GM12872 (cell line): Measurements from ENCODE around the gene SLC17A7.

ENCODE experiments used
- TF ChIP-seq, protein P1 (sequence below): IDR thresholded peaks from 3 replicates; pipeline ENCODE4 v1.5.1; 2011; ENCODE audit warnings: low read depth, mild to moderate bottlenecking, low read length, moderate library complexity; ENCODE audit not compliant: insufficient read depth

Gene SLC17A7

DNA sequence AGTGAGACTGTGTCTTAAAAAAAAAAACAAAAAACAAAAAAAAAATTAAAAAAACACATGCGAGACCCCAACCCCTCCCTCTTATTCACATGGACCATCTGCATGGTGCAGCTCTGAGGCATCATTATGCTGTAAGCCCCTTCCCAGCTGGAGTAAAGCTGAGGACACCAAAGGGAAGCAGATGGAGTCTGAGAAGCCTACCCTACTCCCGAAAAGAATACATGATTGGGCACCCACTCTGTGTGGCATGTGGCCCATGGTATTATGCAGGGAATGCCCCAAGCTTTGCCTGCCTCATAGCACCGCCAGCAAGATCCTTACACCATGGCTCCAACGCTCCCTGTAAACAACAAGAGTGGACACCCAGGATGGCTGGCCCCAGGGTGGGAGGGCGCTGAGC, 22.8 kb downstream of the SLC17A7 start:
- TF ChIP-seq, protein P1, sequence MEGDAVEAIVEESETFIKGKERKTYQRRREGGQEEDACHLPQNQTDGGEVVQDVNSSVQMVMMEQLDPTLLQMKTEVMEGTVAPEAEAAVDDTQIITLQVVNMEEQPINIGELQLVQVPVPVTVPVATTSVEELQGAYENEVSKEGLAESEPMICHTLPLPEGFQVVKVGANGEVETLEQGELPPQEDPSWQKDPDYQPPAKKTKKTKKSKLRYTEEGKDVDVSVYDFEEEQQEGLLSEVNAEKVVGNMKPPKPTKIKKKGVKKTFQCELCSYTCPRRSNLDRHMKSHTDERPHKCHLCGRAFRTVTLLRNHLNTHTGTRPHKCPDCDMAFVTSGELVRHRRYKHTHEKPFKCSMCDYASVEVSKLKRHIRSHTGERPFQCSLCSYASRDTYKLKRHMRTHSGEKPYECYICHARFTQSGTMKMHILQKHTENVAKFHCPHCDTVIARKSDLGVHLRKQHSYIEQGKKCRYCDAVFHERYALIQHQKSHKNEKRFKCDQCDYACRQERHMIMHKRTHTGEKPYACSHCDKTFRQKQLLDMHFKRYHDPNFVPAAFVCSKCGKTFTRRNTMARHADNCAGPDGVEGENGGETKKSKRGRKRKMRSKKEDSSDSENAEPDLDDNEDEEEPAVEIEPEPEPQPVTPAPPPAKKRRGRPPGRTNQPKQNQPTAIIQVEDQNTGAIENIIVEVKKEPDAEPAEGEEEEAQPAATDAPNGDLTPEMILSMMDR = no peak

- TF ChIP-seq, protein P1 = no peak
Measured at GRCh38 chr19:49417088-49417487, 24.2 kb downstream of the SLC17A7 start.

GRCh38 chr19:49415810-49416200, 25.5 kb downstream of the SLC17A7 start:
- TF ChIP-seq, protein P1 = no peak

DNA sequence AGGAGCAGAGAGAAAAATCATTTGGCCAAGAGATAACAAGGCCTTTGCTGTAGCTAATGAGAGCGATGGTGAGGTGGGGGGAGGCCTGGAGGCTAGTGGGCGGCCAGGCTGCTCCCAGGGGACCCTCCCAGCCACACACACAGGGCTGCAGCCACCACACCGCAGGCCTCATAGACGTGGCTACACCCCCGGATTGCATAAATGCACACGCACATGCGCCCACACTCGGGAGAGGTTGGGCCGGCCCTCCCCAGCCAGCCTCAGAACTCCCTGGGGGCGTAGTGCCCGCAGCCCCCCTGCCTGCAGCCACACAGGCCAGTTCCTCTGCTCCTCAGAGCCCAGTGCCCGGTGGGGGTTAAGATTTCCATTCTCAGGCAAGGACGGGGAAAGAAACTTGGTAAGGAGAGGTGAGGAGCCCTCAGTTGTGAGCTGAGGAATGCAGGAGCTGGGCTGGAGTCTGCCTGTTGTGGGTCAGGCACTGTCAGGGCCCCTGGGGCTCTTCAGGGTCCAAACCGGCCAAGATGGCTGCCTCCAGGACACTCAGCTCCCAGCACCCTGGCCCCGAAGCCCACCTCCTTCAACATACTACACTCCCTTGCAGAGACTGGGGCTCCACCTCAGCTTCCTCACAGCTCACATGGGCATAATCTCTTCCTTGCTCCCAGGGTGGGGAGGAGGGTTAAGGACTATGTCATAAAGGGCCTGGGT, 26.1 kb downstream of the SLC17A7 start:
- TF ChIP-seq, protein P1 = no peak

- TF ChIP-seq, protein P1 = no peak
Measured at GRCh38 chr19:49414256-49414655, 27.1 kb downstream of the SLC17A7 start.

DNA sequence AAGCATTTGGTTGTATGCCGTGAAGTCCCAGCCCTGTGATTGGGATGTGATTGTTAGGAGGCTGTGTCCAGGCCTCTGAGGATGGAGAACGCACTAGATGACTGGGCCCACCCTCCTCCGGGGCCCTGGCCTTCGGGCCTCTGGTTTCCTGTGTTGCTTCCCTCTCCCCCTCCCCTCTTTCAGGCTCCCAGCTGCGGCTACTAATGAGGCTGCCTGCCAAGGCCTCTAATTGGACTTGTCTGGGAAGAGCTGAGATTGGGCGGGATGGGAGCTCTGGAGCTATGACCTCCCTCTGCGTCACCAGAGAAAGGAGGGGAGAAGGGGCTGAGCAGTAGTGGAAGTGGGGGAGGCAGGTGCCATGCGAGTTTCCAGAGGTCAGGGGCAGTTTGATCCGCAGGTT, 28.0 kb downstream of the SLC17A7 start:
- TF ChIP-seq, protein P1 = no peak

GRCh38 chr19:49411681-49412326, 29.5 kb downstream of the SLC17A7 start:
- TF ChIP-seq, protein P1 = no peak
